Mesodermal cell (in vitro differentiated cells): ENCODE results near the gene ITGB2.
"Not testable (repeated sequence)": the region's sequence is repeated elsewhere in the genome, so short reads cannot be mapped to it uniquely, and the experiment has no call there.

Experiments
- H3K27ac ChIP-seq: 2 replicates; pipeline ENCODE4 v1.7.0; 2013; ENCODE audit warnings: mild to moderate bottlenecking, low read depth, low read length, moderate library complexity; ENCODE audit not compliant: severe bottlenecking
- H3K36me3 ChIP-seq: 2 replicates; pipeline ENCODE4 v1.7.1; 2013; ENCODE audit warnings: mild to moderate bottlenecking, low read length, moderate library complexity; ENCODE audit not compliant: control insufficient read depth, insufficient read depth
- H3K4me1 ChIP-seq: one replicate; pipeline ENCODE4 v1.7.1; 2013; ENCODE audit warnings: mild to moderate bottlenecking, low read length; ENCODE audit not compliant: insufficient read depth, control insufficient read depth, poor library complexity, severe bottlenecking
- H3K4me3 ChIP-seq: 2 replicates; pipeline ENCODE4 v1.7.0; 2013; ENCODE audit warnings: low read length, control low read depth, mild to moderate bottlenecking; ENCODE audit not compliant: insufficient read depth, poor library complexity, severe bottlenecking; ENCODE audit errors: extremely low read depth
- H3K9me3 ChIP-seq: 2 replicates; pipeline ENCODE4 v1.7.1; 2013; ENCODE audit warnings: mild to moderate bottlenecking, low read length, moderate library complexity; ENCODE audit not compliant: control insufficient read depth
- WGBS, 2 experiments: methylation state at CpG; one replicate each; pipeline ENCODE4 v1.1.5; 2013; ENCODE audit warnings: missing lambda C conversion rate in 2 of 2; ENCODE audit not compliant: insufficient coverage in 2 of 2; 5-methylcytosine and 5-hydroxymethylcytosine counted together

The ITGB2 gene

DNA sequence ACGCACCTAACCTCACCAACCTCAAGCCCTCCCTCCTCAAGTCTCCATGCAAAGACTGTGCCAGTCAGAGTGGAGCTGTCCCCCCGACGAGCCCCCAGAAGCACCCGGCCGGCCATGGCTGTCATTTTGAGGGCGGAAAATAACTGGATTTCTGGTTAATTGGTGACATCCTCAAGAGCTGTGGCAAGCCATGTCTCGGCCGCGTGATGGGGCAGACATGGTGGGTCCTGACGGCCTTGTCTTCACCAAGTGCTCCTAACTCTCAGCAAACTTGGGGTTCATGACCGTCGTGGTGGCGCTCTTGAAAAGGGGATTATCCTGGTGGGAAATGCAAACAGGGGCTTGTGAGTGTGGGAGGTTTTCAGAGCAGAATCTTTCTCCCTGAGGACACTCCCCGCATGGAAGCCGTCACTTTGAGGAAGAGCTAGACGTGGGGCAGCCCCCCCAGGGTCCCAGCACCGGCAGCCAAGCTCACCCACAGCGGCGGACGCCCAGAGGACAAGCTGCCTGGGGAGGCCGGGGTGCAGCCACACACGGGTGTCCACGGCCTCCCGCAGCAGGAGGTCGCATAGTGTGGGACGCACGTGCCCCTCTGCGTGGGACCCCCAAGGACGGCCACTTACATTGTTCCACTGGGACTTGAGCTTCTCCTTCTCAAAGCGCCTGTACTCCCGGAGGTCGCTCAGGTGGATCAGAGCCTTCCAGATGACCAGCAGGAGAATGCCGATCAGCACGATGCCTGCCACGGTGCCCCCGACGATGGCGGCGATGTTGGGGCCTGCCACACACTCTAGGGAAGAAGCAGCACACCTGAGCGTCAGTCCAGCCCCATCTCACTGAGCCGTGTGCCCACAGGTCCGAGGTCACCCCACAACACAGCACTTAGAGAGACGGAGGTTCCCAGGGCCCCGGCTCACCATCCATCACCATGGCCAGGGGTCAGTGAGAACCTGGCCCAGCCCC is 34.3 kb downstream of the ITGB2 start:
- no peaks in the 10 kb centered on the region for H3K9me3 ChIP-seq
- H3K36me3 ChIP-seq, result no peaks in the 10 kb centered on the region
- H3K4me3 ChIP-seq, result no peak overlapping the region
- 93% methylated on average over 35 to 41 of the region's 44 CpGs for WGBS, 2 experiments
- no peak overlapping the region for H3K27ac ChIP-seq
- peaks cover 1% of the 10 kb centered on the region for H3K4me1 ChIP-seq

DNA sequence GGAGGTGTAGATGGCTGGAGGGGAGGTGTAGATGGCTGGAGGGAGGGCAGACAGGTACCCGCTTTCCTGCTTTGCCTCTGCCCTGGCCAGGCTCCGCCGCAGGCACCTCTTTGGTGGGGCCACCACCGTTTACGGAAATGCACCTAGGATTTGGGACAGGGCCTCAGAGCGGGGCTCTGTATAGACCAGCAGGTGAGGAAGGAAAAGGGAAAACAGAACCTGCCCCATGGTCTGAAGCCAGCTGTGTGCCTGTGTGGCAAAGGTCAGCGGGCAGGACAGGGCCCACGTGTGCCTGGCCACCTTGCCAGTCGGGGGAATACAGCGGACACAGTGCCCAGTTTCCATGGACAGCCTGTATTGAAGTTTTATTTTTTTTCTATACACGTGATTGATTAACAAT is 35.1 kb downstream of the ITGB2 start:
- no peak overlapping the region for H3K27ac ChIP-seq
- no peaks in the 10 kb centered on the region for H3K36me3 ChIP-seq
- H3K4me1 ChIP-seq, result peaks cover 8% of the 10 kb centered on the region
- no peak overlapping the region for H3K4me3 ChIP-seq
- 87 to 92% methylated on average over 8 to 10 of the region's 11 CpGs for WGBS, 2 experiments
- H3K9me3 ChIP-seq, result no peaks in the 10 kb centered on the region

DNA sequence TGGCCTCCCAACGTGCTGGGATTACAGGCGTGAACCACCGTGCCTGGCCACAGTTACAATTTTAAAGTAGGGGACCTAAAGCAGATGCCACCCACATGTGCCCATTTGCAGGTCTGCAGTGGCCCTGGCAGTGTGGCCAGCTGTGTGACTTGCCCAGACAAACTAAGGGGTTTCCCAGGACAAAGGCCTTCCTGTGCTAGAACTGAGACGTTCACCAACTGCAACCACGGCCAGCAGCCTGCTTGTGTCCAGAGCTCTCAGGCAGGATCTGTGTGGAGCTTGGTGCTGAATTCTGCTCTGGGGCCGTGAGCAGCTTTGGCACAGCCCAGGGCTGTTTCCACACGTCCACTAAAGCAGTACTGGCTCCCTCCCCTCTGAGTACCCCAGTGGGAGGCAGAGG is 36.6 kb downstream of the ITGB2 start:
- no peak overlapping the region for H3K4me3 ChIP-seq
- no peaks in the 10 kb centered on the region for H3K9me3 ChIP-seq
- 84% methylated on average over 5 to 7 of the region's 7 CpGs for WGBS, 2 experiments
- H3K36me3 ChIP-seq, result no peaks in the 10 kb centered on the region
- H3K4me1 ChIP-seq, result peaks cover 8% of the 10 kb centered on the region
- H3K27ac ChIP-seq, result no peak overlapping the region

DNA sequence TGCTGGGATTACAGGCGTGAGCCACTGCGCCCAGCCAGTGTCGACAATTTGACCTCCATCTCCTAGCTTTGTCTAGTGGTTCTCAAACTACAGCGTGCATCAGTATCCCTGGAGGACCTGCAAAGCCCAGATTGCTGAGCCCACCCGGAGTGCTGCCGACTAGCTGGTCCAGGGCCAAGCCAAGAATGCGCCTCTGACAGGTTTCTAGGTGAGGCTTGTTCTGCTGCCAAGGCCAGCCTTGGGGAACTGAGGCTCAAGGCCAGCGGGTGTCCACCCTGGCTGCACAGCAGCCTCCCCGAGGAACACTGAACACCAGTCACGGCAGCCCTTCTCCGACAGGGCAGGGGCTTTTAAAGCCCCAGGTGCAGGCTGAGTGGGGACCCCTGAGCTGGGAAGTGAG is 37.4 kb downstream of the ITGB2 start:
- 90 to 92% methylated on average over 11 of the region's 11 CpGs for WGBS, 2 experiments
- Histone ChIP-seq H3K36me3 (no peaks in the 10 kb centered on the region), H3K27ac (no peak overlapping the region), H3K9me3 (no peaks in the 10 kb centered on the region), H3K4me1 (peaks cover 8% of the 10 kb centered on the region), H3K4me3 (no peak overlapping the region)

DNA sequence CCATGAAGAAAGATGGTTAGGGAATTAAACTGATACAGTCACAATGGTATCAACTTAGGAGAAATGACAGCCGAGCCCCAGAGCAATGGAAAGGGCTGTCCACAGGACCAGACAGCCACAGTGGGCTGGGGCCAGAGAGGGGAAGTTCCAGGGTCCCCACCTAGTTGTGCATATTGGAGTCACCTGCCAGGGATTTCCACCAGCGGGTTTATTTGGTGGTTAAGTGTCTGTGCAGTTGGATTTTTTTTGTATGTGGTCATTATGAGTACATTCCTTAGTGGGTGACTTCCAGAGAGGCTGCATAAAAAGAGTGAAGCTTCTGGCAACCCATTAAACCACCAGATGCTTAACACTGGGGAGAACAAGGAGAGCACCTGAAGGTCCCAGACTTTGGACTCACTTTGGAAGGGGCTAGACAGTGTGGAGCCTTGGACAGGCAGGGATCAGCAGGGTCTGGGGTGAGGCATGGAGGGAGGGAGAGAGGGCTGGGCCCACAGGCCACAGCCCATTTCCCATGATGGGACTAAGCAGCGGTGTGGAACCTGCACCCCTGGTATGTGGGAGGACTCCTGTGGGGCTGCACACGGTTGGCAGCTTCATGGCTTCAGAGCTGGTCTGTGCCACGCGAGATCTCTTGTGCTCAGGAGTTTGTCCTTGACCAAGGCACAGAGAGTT is 39.4 kb downstream of the ITGB2 start:
- no peaks in the 10 kb centered on the region for H3K9me3 ChIP-seq
- no peak overlapping the region for H3K27ac ChIP-seq
- H3K36me3 ChIP-seq, result no peaks in the 10 kb centered on the region
- 92 to 99% methylated on average over 5 of the region's 6 CpGs for WGBS, 2 experiments
- H3K4me1 ChIP-seq, result peaks cover 8% of the 10 kb centered on the region
- no peak overlapping the region for H3K4me3 ChIP-seq

DNA sequence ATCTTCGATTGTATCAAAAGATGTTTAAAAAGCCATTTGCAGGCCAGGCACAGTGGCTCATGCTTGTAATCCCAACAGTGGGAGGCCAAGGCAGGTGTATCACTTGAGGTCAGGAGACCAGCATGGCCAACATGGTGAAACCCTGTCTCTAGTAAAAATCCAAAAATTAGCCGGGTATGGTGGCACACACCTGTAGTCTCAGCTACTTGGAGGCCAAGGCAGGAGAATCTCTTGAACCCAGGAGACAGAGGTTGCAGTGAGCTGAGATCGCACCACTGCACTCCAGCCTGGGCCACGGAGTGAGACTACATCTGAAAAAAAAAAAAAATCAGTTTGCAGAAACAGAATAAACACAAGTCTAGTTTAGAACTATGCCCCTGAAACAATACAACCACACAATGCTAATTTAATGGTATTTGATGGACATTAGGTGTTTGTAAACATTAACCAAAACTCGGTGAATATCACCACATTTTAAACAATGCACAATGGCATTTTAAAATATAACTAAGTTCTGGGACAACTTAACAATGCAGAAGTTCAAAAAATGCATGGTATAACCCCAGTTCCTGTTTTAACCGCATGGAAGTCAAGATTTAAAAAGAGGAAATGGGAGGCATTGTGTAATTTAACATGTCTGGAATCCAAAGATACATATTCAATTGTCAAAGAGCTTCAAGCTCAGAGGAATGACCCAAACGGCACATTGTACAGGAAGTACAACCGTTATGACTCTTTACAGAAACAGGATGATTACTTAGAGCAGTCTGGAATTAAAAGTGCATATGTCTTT is 40.1 kb downstream of the ITGB2 start:
- no peaks in the 10 kb centered on the region for H3K36me3 ChIP-seq
- H3K4me1 ChIP-seq, result peaks cover 8% of the 10 kb centered on the region
- no peak overlapping the region for H3K4me3 ChIP-seq
- no peaks in the 10 kb centered on the region for H3K9me3 ChIP-seq
- H3K27ac ChIP-seq, result no peak overlapping the region
- 92 to 93% methylated on average over 5 to 6 of the region's 8 CpGs for WGBS, 2 experiments

DNA sequence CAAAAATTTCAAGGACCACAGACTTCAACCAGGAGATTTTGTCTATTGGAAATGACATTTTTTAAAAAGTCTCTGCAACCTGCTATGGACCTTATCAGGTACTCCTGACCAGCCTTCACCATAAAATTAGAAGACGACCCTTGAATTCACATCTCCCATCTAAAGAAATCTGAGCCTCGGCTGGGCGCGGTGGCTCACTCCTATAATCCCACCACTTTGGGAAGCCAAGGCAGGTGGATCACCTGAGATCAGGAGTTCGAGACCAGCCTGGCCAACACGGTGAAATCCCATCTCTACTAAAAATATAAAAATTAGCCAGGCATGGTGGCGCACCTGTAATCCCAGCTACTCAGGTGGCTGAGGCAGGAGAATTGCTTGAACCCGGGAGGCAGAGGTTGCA is 41.5 kb downstream of the ITGB2 start:
- H3K36me3 ChIP-seq, H3K27ac ChIP-seq, H3K4me3 ChIP-seq, H3K9me3 ChIP-seq: not testable (repeated sequence)
- H3K4me1 ChIP-seq, result peaks cover 12% of the 10 kb centered on the region
- 93% methylated on average over 7 of the region's 8 CpGs for WGBS, 2 experiments

DNA sequence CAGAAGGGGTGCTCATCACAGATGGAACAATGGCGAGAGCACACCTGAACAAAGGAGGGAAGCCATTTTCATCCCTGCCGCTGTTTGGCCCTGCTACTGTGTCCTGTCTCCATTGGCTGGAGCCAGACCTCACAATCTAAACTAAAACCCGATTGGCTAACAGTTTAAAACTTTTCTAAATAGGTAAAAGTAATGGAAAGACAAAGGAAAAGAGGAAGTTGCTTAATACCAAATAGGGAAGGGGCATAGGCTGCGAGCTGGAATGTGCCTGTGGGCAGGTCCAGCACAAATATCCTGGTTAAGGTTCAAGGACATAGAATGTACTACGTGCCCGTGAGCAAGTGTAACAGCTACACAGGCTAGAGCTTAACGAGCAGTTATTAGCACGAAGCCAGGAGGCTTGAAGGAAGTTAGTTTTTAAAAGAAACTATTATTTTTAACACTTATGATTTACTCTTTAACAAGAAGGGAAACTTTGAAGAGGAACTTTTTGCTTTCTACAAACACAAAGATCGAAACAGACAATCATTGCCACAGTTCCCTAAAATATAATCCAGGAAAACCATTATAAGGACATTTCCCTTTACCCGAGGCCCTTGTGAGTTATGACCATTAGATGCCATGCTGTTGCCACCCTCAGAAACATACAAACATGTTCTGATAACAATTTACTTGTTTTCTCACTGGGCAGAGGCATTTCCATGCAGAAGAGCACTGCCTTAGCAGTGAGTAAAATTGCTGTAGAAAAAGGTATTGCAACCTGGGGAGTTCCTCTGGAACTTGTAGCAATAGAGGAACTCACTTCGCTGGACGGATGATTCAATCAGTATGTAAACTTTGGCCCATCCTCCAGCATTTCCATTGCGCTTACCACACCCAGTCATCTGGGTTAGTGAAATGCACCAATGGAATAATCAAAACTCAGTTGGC is 42.4 kb downstream of the ITGB2 start:
- Histone ChIP-seq H3K4me3 (no peak overlapping the region), H3K36me3 (no peaks in the 10 kb centered on the region), H3K9me3 (no peaks in the 10 kb centered on the region), H3K4me1 (peaks cover 12% of the 10 kb centered on the region), H3K27ac (no peak overlapping the region)
- WGBS, 2 experiments, result 87 to 92% methylated on average over 7 of the region's 13 CpGs

DNA sequence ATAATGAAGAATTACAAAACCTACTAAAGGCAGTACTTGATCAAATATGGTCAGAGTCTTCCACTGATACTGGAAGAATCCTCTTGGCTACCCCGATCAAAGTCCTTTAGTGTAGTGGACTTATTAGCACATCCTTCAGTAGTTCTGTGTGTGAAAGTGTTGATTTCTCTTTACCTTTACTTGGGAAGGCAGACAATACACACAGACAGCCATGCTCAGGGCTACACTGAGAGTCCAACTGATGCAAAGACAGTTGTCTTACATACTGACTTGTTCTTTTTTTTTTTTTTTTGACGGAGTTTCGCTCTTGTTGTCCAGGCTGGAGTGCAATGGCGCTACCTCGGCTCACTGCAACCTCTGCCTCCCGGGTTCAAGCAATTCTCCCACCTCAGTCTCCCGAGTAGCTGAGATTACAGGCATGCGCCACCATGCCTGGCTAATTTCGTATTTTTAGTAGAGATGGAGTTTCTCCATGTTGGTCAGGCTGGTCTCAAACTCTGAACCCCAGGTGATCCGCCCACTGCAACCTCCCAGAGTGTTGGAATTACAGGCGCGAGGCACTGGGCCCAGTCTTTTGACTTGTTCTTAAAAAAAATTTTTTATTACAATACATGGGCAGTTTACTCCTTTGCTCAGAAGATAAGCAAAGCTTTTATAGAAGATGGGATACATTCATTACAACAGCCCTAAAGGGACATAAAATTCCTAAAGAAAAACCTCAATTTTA is 43.7 kb downstream of the ITGB2 start:
- Histone ChIP-seq H3K4me3 (no peak overlapping the region), H3K9me3 (no peaks in the 10 kb centered on the region), H3K36me3 (peaks cover 5% of the 10 kb centered on the region), H3K27ac (no peak overlapping the region), H3K4me1 (peaks cover 12% of the 10 kb centered on the region)
- 96 to 99% methylated on average over 4 to 11 of the region's 12 CpGs for WGBS, 2 experiments
